NCI-H2196 (cell line): ENCODE measurements around the gene NEXMIF.
"Not testable (repeated sequence)": the region's sequence is repeated elsewhere in the genome, so short reads cannot be mapped to it uniquely, and the experiment has no call there.

Source experiments
- DNase-seq: peaks from one replicate; lab custom pipeline; 2025; ENCODE audit not compliant: unreplicated experiment; lab: John Stamatoyannopoulos, UW

NEXMIF gene

DNA sequence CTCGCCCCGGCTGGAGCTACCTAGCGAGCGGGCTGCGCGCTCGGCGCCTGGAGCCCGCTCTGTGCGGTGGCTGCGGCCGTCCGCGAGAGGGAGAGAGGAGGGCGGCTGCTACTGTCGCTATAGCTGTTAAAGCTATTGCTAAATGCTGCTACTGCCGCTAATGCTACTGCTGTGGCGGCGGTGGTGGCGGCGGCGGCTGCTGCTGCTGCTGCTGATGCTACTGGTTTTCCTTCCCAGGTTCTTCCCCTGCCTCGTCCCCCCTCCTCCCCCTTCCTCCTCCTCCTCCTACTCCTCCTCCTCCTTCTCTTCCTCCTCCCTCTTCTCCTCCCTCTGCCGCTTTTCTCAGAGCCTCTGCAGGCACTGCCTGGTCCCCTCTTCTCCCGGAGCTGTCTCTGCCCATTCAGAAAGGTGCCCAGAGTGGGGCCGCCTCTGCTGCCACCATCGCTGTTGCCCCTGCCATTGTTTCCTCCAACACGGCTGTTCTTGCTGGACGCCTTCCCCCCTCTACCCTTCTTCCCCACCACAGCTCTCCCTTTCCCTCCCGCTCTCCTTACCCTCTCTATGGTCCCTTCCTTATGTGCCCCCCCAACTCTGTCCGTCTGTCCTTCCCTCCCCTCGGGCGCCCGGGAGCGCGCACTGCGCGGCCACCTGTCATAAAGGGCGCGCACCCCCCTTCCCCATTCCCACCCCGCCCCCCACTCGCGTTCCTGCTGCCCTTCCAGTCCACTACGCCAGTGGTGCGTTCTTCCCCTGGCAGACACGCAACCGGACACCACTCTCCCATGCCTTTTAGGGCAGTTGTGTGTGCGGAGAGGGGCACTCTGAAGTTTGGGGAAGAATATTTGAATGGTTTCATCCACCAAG lies at the start of gene NEXMIF:
NEXMIF (minus strand) TSS at position 228 of the 864 bp plus-strand sequence.
- peak; percentile 20 for DNase-seq

DNA sequence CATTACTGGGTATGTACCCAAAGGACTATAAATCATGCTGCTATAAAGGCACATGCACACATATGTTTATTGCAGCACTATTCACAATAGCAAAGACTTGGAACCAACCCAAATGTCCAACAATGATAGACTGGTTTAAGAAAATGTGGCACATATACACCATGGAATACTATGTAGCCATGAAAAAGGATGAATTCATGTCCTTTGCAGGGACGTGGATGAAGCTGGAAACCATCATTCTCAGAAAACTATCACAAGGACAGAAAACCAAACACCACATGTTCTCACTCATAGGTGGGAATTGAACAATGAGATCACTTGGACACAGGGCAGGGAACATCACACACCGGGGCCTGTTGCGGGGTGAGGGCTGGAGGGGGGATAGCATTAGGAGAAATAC lies 36.7 kb upstream of the NEXMIF start:
- DNase-seq: not testable (repeated sequence)

DNA sequence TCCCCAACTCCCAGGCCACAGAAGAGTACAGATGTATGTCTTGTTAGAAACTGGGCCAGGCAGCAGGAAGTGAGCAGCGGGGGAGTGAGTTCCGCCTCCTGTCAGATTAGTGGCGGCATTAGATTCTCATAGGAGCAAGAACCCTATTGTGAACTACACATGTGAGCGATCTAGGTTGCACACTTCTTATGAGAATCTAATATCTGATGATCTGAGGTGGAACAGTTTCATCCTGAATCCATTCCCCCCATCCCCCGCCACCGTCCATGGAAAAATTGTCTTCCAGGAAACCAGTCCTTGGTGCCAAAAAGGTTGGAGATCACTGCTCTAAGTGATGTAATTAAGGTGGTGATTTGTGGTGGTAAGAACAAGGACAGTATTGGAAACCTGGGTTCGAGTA lies 24.5 kb upstream of the NEXMIF start:
- DNase-seq: no peak

- no peak for DNase-seq
Measured at GRCh38 chrX:74940414-74940813, 15.2 kb upstream of the NEXMIF start.

GRCh38 chrX:74931214-74931613 lies 6.0 kb upstream of the NEXMIF start:
- DNase-seq: no peak

- DNase-seq: peak; percentile 48
Measured at GRCh38 chrX:74924449-74925224, 615 bp downstream of the NEXMIF start.

DNA sequence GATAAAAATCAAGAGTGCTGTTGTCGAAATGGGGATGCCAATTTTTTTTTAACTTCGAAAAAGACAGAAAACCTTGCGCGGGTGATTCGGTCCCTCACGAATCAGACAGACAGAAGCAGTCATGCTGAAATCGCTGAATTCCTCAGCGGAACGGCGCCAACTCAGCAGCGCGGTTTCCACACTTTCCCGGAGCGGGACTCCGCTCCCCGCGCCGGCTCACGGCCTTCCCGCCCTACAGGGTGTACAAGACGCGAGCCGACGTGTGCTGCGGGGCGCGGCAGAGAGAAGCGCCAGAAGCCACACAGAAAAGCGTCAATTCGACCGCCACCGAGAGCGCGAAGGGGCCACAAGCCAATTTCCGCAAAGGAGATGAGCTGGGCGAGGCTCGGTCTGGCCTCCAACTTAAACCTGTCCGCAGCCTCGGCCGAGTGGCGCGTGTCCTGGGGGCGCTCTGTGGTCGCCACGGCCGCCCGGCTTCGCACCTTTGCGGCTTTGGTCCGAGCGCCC lies 1.3 kb downstream of the NEXMIF start:
- DNase-seq: peak; percentile 41

- no peak for DNase-seq
Measured at GRCh38 chrX:74922922-74923543, 2.2 kb downstream of the NEXMIF start.

DNA sequence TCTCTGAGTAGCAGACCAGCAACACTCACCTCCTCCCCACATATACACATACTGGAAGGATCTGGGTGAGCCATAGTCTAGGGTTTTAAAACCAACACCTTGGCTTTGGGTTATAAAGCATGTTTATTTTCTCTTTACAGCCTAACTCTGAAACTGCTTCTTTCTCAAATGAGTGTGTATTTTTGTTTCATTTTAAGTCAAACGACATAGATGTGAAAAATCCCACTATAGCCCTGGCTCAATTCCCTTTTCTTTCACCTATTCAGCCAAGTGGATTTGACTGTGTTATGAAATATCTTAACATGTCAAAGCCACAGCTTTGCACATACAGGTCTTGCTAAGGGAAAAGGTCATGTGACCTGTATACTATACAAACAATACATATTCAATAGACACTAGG lies 13.8 kb downstream of the NEXMIF start:
- DNase-seq: no peak

DNA sequence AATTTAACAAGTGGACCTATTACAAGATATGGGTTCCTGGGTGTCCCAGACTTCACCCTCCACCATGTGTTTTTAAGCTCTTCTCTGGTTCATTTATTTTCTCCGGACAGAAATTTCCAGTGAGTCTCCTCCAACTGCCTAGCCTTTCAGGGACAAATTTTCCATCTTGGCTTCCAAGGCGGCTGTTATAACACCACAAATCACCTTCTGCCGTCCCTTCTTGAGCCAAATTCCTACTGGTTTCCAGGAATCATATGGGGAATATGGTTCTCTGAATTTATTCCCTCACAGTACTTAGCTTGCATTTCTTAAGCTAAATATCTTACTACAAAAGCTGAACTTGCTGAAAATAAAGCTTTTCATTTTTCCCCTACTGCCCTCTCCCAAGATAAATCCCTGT lies 18.8 kb downstream of the NEXMIF start:
- no peak for DNase-seq

DNA sequence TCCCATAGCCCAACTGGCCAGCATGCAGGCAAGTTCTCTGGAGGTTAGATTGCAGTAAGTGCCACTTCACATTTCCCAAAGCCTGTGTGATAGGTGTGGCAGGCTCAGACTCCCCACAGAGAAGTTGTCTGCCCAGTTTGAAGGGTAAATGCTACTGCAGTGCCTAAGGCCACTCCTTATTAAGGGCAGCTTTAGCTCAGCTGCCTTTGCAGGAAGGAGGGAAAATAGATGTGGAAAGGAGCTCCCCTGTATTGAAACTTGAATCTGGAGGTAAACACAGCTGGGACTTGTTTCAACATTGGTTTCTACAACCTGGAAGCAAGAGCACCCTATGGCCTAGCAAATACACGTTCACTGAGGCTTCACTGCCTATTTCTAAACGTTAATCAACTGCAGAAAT lies 22.4 kb downstream of the NEXMIF start:
- DNase-seq: peak; percentile 54

- no peak for DNase-seq
Measured at GRCh38 chrX:74892561-74892960, 32.7 kb downstream of the NEXMIF start.

DNA sequence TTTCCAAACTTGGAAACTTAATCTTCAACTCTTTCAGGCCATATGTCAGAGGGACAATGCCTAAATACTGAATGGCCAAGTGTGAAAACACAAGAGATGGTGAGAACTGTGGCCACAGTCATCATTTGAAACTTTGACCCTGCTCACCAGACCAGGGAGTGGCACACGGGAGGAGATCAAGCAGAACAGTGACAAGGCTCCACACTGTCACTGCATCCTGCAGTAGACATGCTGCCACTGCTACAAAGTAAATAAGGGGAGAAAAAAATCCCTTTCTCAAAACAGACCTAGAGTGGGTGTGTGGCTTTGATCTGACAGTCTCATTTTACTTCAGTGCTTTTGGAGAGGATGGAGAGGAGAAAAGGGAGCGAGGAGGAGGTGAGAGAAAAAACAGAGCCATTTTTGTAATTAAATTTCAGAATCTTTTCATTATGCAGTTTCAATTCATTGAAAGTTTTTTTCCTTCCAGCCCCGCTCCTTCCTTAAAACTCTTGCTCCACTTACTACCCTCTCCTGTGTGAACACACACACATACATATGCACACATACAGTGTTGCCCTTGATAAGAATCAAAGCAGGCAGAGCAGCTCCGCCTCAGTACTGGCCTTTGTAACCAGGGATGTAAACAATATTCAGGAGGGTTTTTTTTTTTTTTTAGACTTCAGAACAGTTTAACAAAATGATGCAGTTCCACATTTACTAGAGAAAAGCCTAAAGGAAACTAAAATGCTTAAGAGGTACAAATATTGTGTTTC lies 34.4 kb downstream of the NEXMIF start:
- DNase-seq: no peak

DNA sequence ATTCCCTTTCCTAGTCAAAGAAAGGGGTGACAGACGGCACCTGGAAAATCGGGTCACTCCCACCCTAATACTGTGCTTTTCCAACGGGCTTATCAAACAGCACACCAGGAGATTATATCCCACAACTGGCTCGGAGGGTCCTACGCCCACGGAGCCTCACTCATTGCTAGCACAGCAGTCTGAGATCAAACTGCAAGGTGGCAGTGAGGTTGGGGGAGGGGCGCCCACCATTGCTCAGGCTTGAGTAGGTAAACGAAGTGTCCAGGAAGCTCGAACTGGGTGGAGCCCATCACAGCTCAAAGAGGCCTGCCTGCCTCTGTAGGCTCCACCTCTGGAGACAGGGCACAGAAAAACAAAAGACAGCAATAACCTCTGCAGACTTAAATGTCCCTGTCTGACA lies 42.9 kb downstream of the NEXMIF start:
- DNase-seq: not testable (repeated sequence)

GRCh38 chrX:74865725-74866124 lies 59.5 kb downstream of the NEXMIF start:
- DNase-seq: no peak

GRCh38 chrX:74853255-74853654 lies 72.0 kb downstream of the NEXMIF start:
- no peak for DNase-seq

DNA sequence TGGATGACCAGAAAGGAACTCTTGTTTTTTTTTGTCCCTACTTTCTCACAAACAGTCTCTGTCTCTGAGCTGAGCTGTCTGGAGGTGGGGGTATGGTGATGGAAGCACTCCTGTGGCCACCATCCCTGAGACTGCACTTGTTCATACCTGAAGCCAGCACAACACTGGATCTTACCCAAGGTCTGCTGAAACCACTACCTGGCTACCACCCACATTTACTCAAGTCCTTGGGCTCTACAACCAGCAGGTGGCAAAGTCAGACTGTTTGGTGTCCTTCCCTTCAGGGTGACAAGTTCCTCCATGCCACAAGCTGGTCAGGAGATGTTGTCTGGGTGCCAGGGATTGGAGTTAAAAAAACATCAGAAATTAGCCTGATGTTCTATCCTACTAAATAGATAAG lies 89.7 kb downstream of the NEXMIF start:
- DNase-seq: peak; percentile 30

- not testable (repeated sequence) for DNase-seq
Measured at GRCh38 chrX:74819797-74820196, 105.5 kb downstream of the NEXMIF start.

DNA sequence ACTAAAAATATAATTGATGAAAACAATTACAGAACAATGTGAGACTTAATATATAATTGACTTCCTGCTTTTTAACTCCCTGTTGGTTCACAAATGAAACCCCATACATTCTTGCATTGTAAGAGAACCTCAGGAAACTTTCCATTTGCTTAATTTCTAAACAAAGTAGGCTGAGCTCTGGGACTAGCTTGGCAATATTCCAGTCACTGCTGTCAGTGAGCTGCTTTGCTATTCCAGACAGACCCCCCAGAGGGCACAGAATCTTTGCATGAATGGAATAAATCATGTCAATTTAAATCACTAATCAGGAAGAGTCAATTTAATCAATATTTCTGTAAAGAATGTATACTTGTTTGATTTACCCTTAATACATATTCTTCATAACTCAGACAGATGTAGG lies 110.6 kb downstream of the NEXMIF start:
- DNase-seq: no peak

GRCh38 chrX:74804574-74804973 lies 120.7 kb downstream of the NEXMIF start:
- DNase-seq: no peak

DNA sequence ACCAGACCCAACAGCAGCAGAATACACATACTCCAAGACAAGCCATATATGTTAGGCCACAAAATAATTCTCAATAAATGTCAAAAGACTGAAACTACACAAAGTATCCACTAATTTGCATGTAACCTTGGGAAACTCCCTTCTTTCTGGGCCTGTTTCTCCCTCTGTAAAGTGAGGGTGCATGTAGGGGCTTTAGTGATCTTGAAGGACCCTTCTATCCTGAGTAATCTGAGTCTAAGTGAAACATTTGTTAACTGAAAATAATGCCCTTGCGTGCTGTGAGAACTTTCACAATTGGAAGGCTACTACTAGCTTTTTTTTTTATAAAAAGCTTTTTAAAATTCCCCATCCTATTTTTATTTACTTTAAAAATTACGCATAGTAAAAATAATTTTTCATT lies 125.2 kb downstream of the NEXMIF start:
- no peak for DNase-seq
